Stromal cell of bone marrow (primary cell): ENCODE results near the gene MAML3.

Experiments
- DNase-seq: peaks from one replicate; pipeline ENCODE4 v3.0.0-alpha.2; 2012; ENCODE audit warnings: low read depth

Gene MAML3

GRCh38 chr4:139921429-139922184 is 232.4 kb downstream of the MAML3 start:
- no peak for DNase-seq

GRCh38 chr4:139920486-139921002 is 233.4 kb downstream of the MAML3 start:
- DNase-seq, result no peak

DNA sequence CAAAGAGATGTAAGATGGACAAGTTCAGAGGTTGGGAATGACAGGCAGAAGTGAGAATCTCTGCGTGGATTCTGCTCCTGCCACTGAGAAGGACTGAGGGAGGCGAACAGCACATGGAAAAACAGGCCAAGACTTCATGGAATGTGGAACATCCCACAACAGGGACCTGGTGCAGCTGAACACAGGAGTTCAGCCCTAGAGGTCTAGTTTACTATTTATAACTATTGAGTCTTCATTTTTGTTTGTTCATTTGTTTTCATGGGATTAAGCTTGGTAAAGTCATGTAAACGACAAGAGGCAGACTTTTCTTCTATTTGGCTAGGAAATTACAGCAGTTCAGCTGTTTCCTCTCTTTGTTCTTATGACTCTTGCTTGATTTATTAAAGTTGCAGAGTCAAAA is 234.5 kb downstream of the MAML3 start:
- no peak for DNase-seq

DNA sequence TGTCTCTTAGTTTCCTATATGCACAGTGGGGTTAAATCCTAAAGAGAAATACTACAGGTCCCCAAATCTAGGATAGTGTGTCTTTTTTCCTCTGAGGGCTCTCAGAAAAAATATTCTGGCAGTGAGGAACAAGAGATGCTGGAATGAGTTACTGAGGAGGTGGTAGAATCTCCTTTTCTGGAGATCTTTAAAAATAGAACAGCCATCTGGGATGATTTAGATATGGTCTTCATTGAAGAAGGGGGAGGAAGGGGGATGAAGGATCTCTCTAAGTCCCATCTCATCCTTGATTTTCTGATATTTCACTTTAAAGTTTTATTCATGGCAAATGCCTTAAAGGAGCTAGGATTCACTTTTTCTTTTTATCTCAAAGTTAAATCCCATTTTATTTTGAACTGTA is 235.0 kb downstream of the MAML3 start:
- DNase-seq, result no peak

DNA sequence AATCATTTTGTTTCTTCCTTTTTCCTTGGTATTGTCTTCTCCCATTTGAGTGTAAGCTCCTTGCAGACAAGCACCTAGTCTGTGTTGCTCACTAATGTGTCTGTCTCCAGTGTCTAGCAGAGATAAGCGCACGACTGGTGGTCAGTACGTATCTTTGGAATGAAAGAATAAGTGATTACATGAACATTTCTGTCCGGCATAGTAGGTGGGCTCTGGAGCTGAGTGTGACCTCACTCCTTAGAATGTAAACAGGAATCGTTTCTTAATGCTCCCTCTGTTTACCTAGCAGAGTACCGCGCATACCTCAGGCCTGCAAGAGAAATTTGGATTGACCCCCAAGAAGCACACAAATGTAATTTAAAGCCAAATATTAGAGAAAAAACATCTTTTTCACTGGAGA is 235.4 kb downstream of the MAML3 start:
- no peak for DNase-seq

- no peak for DNase-seq
These were observed 236.1 kb downstream of the MAML3 start for GRCh38 chr4:139917896-139918295.

DNA sequence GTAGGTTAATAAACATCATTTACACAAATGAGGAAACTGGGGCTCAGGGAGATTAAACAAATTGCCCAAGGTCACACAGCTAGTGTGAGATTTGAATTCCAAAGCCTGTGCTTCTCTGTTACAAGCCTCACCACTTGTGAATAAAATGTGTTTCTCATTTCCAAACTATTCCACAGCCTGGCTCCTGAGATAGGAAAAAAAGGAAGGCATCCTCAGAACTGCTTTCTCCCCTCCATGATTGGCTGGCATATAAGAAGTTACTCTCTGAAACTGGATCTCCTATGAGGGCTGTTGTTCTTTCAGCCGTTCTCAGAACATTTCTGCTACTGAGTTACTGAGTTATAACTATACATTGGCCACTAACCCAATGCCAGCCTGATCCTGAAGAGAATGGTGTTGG is 237.9 kb downstream of the MAML3 start:
- DNase-seq, result no peak

DNA sequence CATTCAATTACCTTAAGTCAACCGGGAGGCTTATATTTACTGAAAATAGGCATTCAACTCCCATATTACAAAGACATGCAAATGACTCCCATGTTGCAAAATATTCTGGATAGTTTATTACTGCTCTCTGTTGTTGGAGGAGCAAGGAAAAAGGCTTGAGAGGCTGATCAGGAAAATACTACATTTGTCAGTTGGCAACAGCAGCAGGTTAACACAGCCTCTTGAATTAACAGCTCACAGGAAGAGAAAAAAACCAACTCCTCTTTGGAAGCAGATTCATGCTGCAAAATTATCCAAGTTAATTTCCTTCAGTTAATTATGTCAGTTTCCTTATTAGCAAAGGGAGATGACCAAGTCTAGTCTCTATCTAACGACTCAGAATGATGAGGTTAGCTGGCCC is 238.9 kb downstream of the MAML3 start:
- DNase-seq, result no peak

DNA sequence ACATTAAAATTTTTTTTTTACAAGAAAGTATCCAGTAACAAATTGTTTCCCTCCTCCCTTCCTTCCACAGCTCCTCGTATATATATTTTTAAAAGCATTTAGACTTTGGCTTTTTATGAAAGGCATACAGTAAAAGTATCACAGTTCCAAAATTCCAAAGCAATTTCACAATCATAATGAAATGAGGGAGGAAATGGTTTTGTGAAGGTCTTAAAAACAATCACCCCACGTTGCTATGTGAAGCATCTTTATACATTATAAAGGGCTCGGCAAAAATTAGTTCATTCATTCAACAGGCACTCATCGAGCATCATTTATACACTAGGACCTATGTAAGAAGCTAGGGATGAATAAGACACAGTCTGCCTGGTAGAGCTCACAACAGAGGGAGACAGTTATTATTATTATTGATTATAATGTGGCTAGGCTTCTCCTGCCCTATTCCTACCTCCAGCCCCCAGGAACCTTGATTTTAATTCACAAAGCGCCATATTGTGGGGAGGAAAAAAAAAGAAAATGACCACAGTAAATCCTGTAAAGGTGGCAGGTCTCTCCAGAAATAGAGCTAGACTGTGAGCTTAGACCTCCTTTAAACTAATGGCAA is 239.9 kb downstream of the MAML3 start:
- DNase-seq, result no peak

GRCh38 chr4:139913398-139913990 is 240.5 kb downstream of the MAML3 start:
- no peak for DNase-seq

DNA sequence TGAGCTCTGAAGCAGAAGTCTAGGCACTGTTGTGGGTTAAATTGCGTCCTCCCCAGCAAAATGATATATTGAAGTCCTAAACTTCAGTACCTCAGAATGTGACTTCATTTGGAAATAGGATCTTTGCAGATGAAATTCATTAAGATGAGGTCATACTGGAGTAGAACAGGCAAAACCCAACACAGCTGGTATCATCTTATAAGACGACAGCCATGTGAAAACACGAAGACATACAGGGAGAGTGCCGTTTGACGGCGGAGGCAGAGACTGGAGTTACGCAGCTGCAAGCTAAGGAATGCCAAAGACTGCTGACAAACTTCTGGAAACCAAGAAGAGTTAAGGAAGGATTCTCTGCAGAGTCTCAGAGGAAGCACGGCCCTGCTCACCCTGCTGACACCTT is 241.5 kb downstream of the MAML3 start:
- no peak for DNase-seq

DNA sequence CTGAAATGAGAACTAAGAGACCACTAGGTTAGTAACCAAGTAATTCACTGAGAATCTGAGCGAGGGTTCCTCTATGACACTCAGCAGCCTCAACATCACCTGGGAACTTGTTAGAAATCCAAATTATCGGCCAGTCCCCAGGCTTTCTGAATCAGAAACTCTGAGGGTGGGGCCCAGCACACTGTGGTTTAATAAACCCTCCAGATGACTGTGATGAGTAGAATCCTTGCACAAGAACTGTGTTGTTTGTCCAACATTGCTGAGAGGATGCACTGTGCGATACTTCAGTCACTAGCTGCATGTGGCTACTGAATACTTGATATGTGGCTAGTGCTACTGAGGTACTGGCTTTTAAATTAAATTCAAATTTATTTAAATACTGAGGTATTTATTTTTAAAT is 243.9 kb downstream of the MAML3 start:
- DNase-seq, result no peak

- no peak for DNase-seq
These were observed 245.1 kb downstream of the MAML3 start for GRCh38 chr4:139908636-139909437.

DNA sequence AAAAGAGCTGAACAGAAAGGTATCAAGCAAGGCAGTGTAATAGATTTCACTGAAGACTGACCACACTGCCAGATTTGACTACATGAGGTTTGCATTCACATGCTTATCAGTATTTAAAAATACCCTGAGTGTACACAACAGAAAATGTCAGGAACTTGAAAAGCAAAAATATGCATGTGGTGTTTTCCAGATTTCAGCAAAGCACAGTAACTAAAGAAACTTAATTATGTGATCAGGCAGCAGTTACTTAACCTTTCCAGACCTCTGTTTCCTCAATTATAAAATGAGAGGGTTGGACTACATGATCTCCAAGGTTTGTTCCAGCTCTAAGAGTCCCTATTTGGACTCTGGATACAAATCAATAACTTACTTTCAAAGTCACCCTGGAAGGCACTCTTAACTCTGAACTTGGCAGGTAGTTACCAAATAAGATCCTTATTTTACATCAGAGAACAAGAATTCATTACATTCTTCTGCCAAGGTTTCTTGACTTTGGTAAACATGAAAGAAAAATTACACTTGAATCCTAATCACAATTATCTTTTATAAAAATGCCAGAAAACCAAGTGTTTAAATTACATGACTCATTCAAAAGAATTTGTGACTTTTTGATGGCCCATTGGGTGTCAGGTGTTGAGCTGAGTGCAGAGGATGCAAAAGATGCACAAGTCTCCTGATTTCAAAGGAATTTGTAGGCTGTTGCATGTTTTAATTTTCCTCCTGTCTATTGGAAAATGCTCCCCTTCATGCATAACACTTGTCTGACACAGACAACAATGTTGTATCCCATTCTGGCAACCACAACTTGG is 246.8 kb downstream of the MAML3 start:
- DNase-seq, result no peak

DNA sequence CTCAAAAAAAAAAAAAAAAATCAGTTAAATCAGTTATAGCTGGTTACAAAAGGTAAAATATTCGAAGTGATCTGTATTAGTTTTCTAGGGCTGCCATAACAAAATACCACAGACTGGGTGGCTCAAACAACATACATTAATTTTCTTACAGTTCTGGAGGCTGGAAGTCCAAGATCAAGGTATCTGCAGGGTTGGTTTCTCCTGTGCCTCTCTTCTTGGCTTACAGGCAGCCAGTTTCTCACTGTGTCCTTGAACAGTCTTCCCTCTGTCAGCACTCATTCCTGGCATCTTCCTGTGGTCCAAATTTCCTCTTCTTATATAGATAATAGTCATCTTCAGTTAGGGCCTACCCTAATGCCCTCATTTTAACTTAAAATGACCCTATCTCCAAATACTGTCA is 248.5 kb downstream of the MAML3 start:
- no peak for DNase-seq

GRCh38 chr4:139904406-139904805 is 249.6 kb downstream of the MAML3 start:
- no peak for DNase-seq

DNA sequence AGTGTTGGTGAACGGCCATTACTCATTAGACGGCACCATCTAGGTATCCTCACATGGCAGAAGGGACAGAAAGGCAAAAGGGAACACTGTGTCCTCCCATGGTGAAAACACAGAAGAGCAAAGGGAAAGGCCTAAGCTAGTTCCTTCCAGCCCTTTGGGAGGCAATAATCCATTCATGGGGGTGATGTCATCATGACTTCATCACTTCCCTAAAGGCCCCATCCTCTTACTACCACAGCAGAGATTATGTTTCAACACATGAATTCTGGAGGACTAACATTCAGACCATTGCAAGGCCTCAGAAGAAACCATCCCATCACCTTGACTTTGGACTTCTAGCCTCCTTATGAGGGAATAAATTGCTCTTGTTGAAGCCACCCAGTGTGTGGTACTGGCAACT is 250.1 kb downstream of the MAML3 start:
- DNase-seq, result no peak

GRCh38 chr4:139902321-139903320 is 251.4 kb downstream of the MAML3 start:
- no peak for DNase-seq

DNA sequence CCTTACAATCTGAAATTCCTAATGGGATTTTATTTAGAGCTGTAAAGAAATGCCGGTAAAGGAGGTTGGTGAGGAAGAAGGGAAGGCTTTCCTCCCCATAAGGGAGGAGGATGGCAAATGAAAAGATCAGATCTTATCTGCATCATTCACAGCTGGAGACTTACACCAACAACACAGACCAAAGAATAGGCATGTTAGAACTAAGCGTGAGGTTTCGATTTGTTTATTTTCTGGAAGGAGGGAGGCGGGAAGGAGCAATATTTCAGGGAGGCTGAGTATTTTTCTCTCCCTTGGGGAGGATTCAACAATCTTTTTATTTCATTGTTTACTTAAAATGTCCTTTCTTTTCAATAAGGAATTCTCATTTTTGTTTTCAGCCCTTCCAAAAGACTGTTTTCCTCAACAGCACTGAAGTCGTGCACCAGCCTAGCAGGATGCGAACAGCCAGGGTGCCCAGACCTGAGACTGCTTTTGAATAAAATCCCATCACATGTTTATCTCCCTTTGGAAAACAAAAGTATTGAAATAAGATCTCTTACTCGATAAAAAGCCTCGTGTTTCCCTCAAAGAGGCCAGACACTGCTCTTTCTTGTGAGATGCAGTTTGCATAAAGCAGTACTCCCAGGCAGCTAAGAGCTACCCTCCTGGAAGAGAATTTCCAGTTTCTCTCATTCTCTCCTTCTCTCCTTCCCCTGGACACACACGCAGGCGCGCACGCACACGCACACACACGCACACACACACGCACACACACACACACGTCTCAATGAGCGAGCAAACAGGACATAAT is 252.3 kb downstream of the MAML3 start:
- DNase-seq, result no peak

GRCh38 chr4:139900964-139901376 is 253.0 kb downstream of the MAML3 start:
- no peak for DNase-seq
